ENCODE measurements around the gene SPANXD. TPM values are rescaled to one million over a fixed set of nuclear protein-coding genes. Genes with fewer than 3 reads are reported as not detected.
"Not testable (repeated sequence)": the region's sequence is repeated elsewhere in the genome, so short reads cannot be mapped to it uniquely, and the experiment has no call there.

Gene SPANXD, protein sequence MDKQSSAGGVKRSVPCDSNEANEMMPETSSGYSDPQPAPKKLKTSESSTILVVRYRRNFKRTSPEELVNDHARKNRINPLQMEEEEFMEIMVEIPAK
- polyA plus RNA-seq (2012; ENCODE audit: insufficient read depth, insufficient read length) = not detected

DNA sequence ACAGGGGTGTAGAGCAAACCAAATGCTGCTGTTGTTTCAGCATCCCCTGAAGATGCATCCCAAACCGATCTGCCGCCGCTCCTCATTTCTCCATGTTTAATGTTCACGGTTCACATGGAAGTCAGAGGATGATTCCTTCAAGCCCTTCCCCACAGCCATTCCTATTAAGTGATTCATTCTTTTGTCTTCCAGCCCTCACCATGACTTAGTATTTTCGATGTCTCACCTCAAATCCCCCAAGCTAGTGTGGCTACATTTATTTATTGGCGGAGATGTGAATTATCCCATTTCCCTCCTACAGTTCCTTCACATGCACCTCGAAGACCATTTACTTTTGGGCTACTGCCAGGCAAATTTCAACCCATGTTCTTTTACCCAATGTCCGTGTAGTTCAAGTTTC, at the start of gene SPANXD:
Gene SPANXD (minus strand): TSS at position 101 of the 400 bp plus-strand sequence. CDS start 334 bp downstream, outside the sequence.
- not testable (repeated sequence) for DNase-seq (ENCODE audit: low read depth, low spot score); H3K4me3 ChIP-seq (ENCODE audit: low read length)

DNA sequence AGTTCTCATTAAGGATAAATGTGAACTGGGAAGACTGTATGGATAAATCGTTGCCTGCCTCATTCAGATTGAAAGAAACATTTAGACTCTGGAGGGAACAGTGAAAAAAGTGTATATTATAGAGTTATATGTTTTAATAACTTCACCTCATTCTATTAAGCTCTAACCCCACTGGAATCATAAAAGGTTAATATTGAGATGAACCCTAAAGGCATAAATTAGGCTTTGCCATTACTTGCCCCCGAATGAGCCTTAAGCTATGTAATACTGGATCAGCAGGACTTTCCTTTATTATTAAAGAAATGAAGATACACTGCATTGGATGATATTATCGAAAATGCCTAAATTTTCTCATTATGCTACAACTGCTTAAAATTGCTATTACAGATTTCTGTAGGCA, 44.1 kb upstream of the SPANXD start:
- no peak for DNase-seq (ENCODE audit: low read depth, low spot score)
- H3K4me3 ChIP-seq (ENCODE audit: low read length) = no peak overlapping the region

DNA sequence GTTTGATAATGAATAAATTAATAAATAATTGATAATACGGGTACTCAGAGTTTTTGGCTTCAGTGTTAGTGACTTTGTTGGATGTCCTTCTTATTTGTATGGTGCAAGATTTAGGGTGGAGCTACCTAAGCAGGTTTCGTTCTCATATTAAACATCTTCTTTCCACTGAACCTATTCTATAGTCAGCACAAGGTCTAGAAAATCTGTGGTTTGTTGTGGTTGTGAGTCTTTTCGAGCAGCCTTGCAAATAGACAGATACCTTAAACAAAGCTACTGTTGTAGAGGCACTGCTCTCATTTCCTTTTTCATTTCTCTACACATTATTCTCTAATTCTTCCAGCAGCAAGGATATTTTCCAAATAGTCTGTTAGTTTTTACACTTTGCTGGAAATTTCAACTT, 38.1 kb upstream of the SPANXD start:
- DNase-seq (ENCODE audit: low read depth, low spot score) = no peak
- no peak overlapping the region for H3K4me3 ChIP-seq (ENCODE audit: low read length)

- no peak for DNase-seq (ENCODE audit: low read depth, low spot score)
Measured at GRCh38 chrX:141733371-141733770, 34.8 kb upstream of the SPANXD start.

GRCh38 chrX:141732031-141732430, 33.5 kb upstream of the SPANXD start:
- no peak overlapping the region for H3K4me3 ChIP-seq (ENCODE audit: low read length)
- DNase-seq (ENCODE audit: low read depth, low spot score) = no peak

More at GRCh38 chrX:141733371-141733770, 34.8 kb upstream of the SPANXD start:
- no peak overlapping the region for H3K4me3 ChIP-seq (ENCODE audit: low read length)

DNA sequence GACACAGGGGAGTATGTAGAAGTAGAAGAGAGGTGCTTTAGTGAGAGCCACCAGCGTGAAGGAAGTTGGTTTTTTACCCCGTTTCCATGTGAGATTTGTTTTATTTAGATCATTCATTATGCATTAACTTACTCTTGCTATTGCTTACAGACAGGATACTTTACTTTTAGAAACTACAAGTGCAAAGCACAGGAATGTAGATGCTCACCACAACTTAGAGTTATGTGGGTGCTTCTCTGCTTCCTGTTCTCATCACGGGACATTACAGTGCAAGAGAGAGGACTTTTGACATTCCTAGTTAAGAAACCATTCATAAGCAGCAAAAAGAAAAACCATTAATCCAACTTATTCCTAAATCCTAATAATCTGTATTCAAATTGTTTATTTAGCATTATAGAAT, 25.6 kb upstream of the SPANXD start:
- no peak for DNase-seq (ENCODE audit: low read depth, low spot score)
- no peak overlapping the region for H3K4me3 ChIP-seq (ENCODE audit: low read length)

DNA sequence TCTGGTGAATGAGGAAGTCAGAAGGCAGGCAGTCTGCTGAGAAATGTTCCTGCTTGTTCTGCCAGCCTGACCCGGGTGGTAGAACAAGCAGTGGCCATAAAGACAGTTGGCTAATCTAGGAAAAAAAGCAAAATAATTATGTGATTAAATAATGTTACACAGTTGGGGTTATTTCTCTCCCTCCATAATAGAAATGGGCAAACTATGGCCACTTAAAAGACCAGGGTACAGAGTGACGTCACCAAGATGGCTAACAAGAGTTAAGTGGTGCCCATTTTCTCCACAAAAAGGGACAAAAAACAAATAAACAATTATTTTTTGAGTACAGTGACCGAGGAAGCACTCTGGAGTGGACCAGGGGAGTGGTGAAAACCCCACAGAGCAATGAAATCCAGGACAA, 16.1 kb upstream of the SPANXD start:
- DNase-seq (ENCODE audit: low read depth, low spot score) = no peak
- no peak overlapping the region for H3K4me3 ChIP-seq (ENCODE audit: low read length)

GRCh38 chrX:141701072-141701471, 2.5 kb upstream of the SPANXD start:
- no peak overlapping the region for H3K4me3 ChIP-seq (ENCODE audit: low read length)
- no peak for DNase-seq (ENCODE audit: low read depth, low spot score)

DNA sequence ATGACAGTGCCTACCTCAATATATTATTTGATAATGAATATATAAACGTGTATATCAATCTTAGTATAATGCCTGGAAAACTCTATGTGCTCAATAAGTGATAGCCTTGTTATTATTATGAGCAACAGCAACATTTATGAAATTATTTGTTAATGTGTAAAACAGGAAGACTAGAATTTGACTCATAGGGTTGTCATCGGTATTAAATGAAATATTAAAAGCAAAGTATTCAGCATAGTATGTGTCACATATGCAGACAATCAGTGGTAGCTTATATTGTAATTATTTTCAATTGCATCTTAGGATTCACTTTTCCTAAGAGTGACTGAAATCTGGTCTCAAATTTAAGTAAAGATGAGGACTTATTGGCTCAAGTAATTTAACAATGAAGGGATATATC, 24.6 kb downstream of the SPANXD start:
- H3K4me3 ChIP-seq (ENCODE audit: low read length) = no peak overlapping the region
- DNase-seq (ENCODE audit: low read depth, low spot score) = no peak

DNA sequence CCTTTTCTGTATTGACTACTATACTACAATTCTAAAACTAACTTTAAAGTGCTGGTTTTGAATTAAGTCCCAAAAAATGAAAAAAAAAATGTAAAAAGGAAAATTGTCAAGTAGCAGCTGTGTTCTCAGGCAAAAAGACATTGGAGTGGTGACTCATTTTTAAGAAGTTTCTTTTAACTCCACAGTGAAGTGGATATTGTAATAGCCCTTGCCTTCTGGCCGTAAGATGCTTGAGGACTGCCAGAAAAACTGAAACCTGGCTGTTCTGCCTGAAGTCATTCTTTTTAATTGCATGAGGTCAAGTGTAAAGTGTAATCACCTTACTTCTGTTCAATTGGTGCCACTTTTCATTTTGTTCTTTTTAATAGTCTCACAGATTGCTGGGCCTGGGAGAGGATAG, 28.9 kb downstream of the SPANXD start:
- DNase-seq (ENCODE audit: low read depth, low spot score) = no peak
- H3K4me3 ChIP-seq (ENCODE audit: low read length) = no peak overlapping the region

- no peak for DNase-seq (ENCODE audit: low read depth, low spot score)
- no peak overlapping the region for H3K4me3 ChIP-seq (ENCODE audit: low read length)
Measured at GRCh38 chrX:141668371-141668770, 30.2 kb downstream of the SPANXD start.

DNA sequence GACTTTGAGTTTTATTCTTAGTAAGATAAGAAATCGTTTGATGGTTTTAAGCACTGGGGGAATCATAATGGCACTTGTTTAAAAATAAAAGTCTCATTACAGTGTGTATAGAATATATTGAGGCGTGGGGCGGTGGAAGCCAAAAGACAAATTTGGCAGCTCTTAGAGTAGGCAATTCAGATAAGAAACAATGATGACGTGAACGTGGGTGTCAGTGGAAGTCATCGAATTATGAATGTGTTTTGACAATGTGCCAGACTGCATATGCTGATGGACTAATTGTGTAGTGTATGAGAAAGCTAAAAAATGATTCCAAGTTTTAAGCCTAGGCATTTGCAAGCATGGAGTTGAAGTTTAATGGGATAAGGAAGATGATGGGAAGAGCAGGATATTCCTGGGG, 35.8 kb downstream of the SPANXD start:
- H3K4me3 ChIP-seq (ENCODE audit: low read length) = no peak overlapping the region

DNA sequence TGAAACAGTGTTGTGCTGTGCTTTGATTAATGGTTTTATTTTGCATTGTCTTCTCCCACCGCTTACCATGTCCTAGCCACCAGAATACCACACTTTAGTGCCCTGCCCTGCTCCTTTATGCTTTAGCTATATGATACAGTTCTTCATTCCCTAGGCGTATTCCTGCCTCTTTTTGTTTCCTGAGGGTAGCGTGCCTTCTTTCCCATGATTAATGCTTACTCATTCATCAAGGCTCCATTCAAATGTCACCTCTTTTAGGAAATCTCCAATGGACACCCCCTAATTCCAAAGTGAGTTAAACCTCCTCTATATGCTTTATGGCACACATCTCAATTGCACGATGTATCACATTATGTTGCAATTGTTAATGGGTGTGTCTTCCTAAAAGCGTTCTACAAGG, 46.3 kb downstream of the SPANXD start:
- H3K4me3 ChIP-seq (ENCODE audit: low read length) = no peak overlapping the region
- no peak for DNase-seq (ENCODE audit: low read depth, low spot score)

More for the DNA sequence above, 35.8 kb downstream of the SPANXD start:
- DNase-seq (ENCODE audit: low read depth, low spot score) = no peak
